SK-N-SH (cell line): ENCODE data around the gene PRXL2B. TPM values are rescaled to one million over a fixed set of nuclear protein-coding genes. Genes with fewer than 3 reads are reported as not detected.

ENCODE experiments used
- CTCF ChIA-PET: fragments of 300-600, 350-600 bp; formaldehyde crosslinking; extraction: SDS; loops from one replicate; lab custom pipeline; 2021; lab: Yijun Ruan, JAX
- POLR2A ChIA-PET: fragments of 350-600 bp; sonication (Branson Sonifier 250); formaldehyde crosslinking; extraction: SDS; loops from one replicate; lab custom pipeline; 2020; ENCODE audit warnings: antibody characterized with exemption, inconsistent platforms; lab: Yijun Ruan, JAX
- DNase-seq: peaks from one replicate; pipeline ENCODE4 v3.0.0; 2012
- H2AFZ ChIP-seq: fragments of 200-600 bp; sonication (generic); 2 replicates; pipeline ENCODE4 v1.8.1; 2016; ENCODE audit warnings: antibody characterized with exemption, mild to moderate bottlenecking, low read depth
- H3F3A ChIP-seq: fragments of 200-600 bp; sonication (generic); replicated peaks from 2 replicates; pipeline ENCODE3; 2016; ENCODE audit warnings: antibody characterized with exemption, mild to moderate bottlenecking; ENCODE audit not compliant: insufficient read depth
- H3K27ac ChIP-seq, 2 experiments: fragments of 200-500 bp in 1 of 2; fragments of 200-600 bp in 1 of 2; sonication (Bioruptor generic) in 1 of 2; sonication (generic), shearing (Covaris generic) in 1 of 2; 2 replicates each; pipeline versions ENCODE4 v1.5.1 to v1.6.1; 2014 to 2016; ENCODE audit warnings: low read depth in 2 of 2, inconsistent platforms in 1 of 2, low read length in 1 of 2, mild to moderate bottlenecking in 1 of 2, mixed read lengths in 1 of 2
- H3K27me3 ChIP-seq: fragments of 200-600 bp; sonication (generic), shearing (Covaris generic); 2 replicates; pipeline ENCODE4 v1.6.1; 2016; ENCODE audit warnings: mixed run types; ENCODE audit not compliant: insufficient read depth
- H3K36me3 ChIP-seq, 2 experiments: fragments of 200-500 bp in 1 of 2; fragments of 200-600 bp in 1 of 2; sonication (Bioruptor generic) in 1 of 2; sonication (generic) in 1 of 2; replicated peaks in 1 of 2; 2 replicates each; pipeline versions ENCODE3 to v1.5.1; 2014 to 2016; ENCODE audit warnings: low read length in 1 of 2, mild to moderate bottlenecking in 1 of 2; ENCODE audit not compliant: insufficient read depth in 2 of 2, control insufficient read depth in 1 of 2
- H3K4me1 ChIP-seq, 2 experiments: fragments of 200-500 bp in 1 of 2; fragments of 200-600 bp in 1 of 2; sonication (Bioruptor generic) in 1 of 2; sonication (generic), shearing (Covaris generic) in 1 of 2; 2 replicates each; pipeline versions ENCODE4 v1.5.1 to v1.6.1; 2014 to 2016; ENCODE audit warnings: low read depth in 1 of 2, low read length in 1 of 2, mixed run types in 1 of 2; ENCODE audit not compliant: insufficient read depth in 2 of 2, control insufficient read depth in 1 of 2
- H3K4me2 ChIP-seq: fragments of 200-600 bp; sonication (generic), shearing (Covaris generic); 2 replicates; pipeline ENCODE4 v1.6.1; 2017; ENCODE audit warnings: mixed run types
- H3K4me3 ChIP-seq, 2 experiments: fragments of 200-500 bp in 1 of 2; fragments of 200-600 bp in 1 of 2; sonication (Bioruptor generic) in 1 of 2; sonication (generic), shearing (Covaris generic) in 1 of 2; 2 replicates each; pipeline versions ENCODE4 v1.5.1 to v1.8.1; 2014 to 2016; ENCODE audit warnings: low read depth in 2 of 2, inconsistent platforms in 1 of 2, low read length in 1 of 2, mild to moderate bottlenecking in 1 of 2, mixed read lengths in 1 of 2, moderate library complexity in 1 of 2
- H3K79me2 ChIP-seq: fragments of 200-600 bp; sonication (generic); 2 replicates; pipeline ENCODE4 v1.8.1; 2017; ENCODE audit warnings: mild to moderate bottlenecking; ENCODE audit not compliant: insufficient read depth
- H3K9ac ChIP-seq: fragments of 200-600 bp; sonication (generic); 2 replicates; pipeline ENCODE4 v1.6.1; 2017; ENCODE audit warnings: mixed run types
- H3K9me2 ChIP-seq: fragments of 200-600 bp; sonication (generic); 2 replicates; pipeline ENCODE4 v1.6.1; 2017; ENCODE audit warnings: mixed run types
- H3K9me3 ChIP-seq: fragments of 200-600 bp; sonication (generic); 2 replicates; pipeline ENCODE4 v1.6.1; 2017; ENCODE audit warnings: mixed run types, mild to moderate bottlenecking, moderate library complexity
- H4K20me1 ChIP-seq: fragments of 200-600 bp; sonication (generic); 2 replicates; pipeline ENCODE4 v1.6.1; 2017; ENCODE audit warnings: mild to moderate bottlenecking, mixed run types; ENCODE audit not compliant: insufficient read depth
- NRF1 ChIP-seq: IDR thresholded peaks from 2 replicates; pipeline ENCODE4 v1.6.1; 2012; ENCODE audit warnings: low read depth, mild to moderate bottlenecking, low read length
- POLR2AphosphoS5 ChIP-seq: IDR thresholded peaks from 2 replicates; pipeline ENCODE4 v1.6.1; 2012; ENCODE audit warnings: low read depth, low read length
- WGBS: methylation state at CpG from one replicate; pipeline ENCODE4 v1.1.6; 2017; ENCODE audit warnings: low lambda C conversion rate; 5-methylcytosine and 5-hydroxymethylcytosine counted together
- polyA plus RNA-seq, 3 experiments: library from polyadenylated mRNA; depleted of rRNA; stranded (reverse); fragments of >200 nt; gene quantifications; 2 replicates each; pipeline ENCODE4 v1.2.3, GENCODE V29; 2012
- TF ChIP-seq, protein P1 (sequence below): IDR thresholded peaks from 2 replicates; pipeline ENCODE4 v1.4.0; 2012; ENCODE audit warnings: low read depth
- TF ChIP-seq, protein P2 (sequence below): IDR thresholded peaks from 2 replicates; pipeline ENCODE4 v1.4.0; 2012; ENCODE audit warnings: low read depth, borderline replicate concordance
- TF ChIP-seq, protein P3 (sequence below): fragments of 150-350 bp; IDR thresholded peaks from 2 replicates; pipeline ENCODE4 v1.6.1; 2017; ENCODE audit warnings: antibody characterized with exemption, low read length, low read depth, borderline replicate concordance
- TF ChIP-seq, protein P4 (sequence below): IDR thresholded peaks from 2 replicates; pipeline ENCODE4 v1.4.0; 2012; ENCODE audit warnings: low read depth, borderline replicate concordance

PRXL2B gene
- polyA plus RNA-seq, 1 of the 3 experiments (the other 2 are of a cell fraction): 33.7 TPM

DNA sequence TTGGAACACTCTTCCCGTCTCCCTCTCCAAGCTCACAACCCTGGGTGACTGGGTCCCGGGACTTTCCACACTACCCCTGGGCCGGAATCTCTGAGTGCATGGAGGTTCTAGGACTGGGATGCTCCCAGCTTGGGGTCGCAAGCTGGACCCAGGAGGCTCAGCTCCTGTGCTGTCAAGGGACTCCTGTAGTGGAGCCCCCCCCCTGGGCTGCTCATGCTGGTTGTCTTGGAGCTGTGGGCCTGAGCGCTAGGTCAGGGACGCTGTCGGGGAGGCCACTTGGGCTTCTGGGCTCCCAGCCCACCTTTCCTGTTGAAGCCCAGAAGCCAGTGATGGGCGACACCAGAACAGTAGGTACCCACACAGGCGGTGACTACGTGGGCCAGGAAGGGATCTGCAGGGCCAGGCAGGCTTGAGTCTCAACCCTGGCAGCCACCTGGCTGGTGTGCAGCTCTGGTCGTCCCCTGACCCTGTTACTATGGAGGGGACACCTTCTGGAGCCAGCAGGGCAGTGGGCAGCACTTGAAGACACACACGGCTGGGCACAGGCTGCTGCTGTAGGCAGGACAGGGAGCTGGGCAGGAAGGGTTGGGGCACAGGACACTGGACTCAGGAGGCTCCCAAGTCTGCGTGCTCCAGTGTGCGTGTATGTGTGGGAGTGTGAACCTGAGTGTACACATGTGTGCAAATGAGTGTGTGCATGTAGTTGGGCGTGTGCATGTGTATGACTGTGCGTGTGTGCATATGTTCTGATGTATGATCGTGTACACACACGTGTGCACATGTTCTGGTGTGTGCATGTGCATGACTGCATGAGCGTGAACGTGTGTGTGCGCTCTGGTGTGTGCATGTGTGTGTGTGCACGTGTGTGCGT lies 43.3 kb downstream of the PRXL2B start:
- ChIA-PET POLR2A (interaction anchor here (1.1 kb wide), 1 partner anchor 8 kb away, joined by 3 read pairs; no protein-coding TSS in a partner anchor), CTCF (interaction anchor here (0.6 kb wide), 1 partner anchor 10 kb away, joined by 3 read pairs; no protein-coding TSS in a partner anchor)
- Histone ChIP-seq H3K9ac (no peak overlapping the region), H3K4me2 (no peak overlapping the region), H2AFZ (no peak overlapping the region), H3K27me3 (peaks cover 13% of the 10 kb centered on the region; the same call in 1 of the 2 replicates), H3K27ac (no peak overlapping the region), H3K4me3 (no peak overlapping the region), H3K79me2 (no peaks in the 10 kb centered on the region), H4K20me1 (no peaks in the 10 kb centered on the region), H3K36me3 (no peaks in the 10 kb centered on the region), H3K9me2 (no peaks in the 10 kb centered on the region), H3K9me3 (no peaks in the 10 kb centered on the region), H3K4me1 (no peaks in the 10 kb centered on the region), H3F3A (peaks cover 5% of the 10 kb centered on the region)
- no peak for DNase-seq
- TF ChIP-seq, protein P1, sequence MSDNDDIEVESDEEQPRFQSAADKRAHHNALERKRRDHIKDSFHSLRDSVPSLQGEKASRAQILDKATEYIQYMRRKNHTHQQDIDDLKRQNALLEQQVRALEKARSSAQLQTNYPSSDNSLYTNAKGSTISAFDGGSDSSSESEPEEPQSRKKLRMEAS: no peak
- 73% methylated on average over 15 of the region's 23 CpGs for WGBS

DNA sequence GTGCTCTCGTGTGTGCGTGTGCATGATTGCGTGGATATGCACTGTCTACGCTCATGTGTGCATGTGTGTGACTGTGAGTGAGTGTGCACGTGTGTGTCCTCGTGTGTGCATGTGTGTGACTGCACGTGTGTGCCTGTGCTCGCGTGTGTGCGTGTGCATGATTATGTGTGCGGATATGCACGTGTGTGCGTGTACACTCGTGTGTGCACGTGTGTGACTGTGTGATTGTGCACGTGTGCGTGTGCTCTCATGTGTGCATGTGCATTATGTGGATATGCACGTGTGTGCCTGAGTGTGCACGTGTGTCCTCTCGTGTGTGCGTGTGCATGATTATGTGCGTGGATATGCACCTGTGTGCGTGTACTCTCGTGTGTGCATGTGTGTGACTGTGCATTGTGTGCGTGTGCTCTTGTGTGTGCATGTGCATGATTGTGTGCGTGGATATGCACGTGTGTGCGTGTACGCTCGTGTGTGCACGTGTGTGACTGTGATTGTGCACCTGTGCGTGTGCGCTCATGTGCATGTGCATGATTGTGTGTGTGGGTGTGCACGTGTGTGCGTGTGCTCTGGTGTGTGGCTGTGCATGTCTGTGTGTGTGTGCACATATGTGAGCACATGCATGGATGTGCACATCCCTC lies 44.0 kb downstream of the PRXL2B start:
- POLR2A ChIA-PET: no interaction called here
- H3K4me3 ChIP-seq: no peak overlapping the region

More for the DNA sequence above, 44.0 kb downstream of the PRXL2B start:
- no peaks in the 10 kb centered on the region for H3K9me2 ChIP-seq
- H4K20me1 ChIP-seq: no peaks in the 10 kb centered on the region
- H3K4me2 ChIP-seq: no peak overlapping the region
- no peak overlapping the region for H2AFZ ChIP-seq
- no peaks in the 10 kb centered on the region for H3K4me1 ChIP-seq
- H3K36me3 ChIP-seq: no peaks in the 10 kb centered on the region
- no peak for DNase-seq
- no peaks in the 10 kb centered on the region for H3K9me3 ChIP-seq
- CTCF ChIA-PET: no interaction called here
- peaks cover 13% of the 10 kb centered on the region; the same call in 1 of the 2 replicates for H3K27me3 ChIP-seq
- no peak overlapping the region for H3K9ac ChIP-seq
- TF ChIP-seq, protein P2, sequence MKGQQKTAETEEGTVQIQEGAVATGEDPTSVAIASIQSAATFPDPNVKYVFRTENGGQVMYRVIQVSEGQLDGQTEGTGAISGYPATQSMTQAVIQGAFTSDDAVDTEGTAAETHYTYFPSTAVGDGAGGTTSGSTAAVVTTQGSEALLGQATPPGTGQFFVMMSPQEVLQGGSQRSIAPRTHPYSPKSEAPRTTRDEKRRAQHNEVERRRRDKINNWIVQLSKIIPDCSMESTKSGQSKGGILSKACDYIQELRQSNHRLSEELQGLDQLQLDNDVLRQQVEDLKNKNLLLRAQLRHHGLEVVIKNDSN: no peak
- TF ChIP-seq, protein P3, sequence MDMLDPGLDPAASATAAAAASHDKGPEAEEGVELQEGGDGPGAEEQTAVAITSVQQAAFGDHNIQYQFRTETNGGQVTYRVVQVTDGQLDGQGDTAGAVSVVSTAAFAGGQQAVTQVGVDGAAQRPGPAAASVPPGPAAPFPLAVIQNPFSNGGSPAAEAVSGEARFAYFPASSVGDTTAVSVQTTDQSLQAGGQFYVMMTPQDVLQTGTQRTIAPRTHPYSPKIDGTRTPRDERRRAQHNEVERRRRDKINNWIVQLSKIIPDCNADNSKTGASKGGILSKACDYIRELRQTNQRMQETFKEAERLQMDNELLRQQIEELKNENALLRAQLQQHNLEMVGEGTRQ: no peak
- no peak for TF ChIP-seq POLR2AphosphoS5
- TF ChIP-seq NRF1: no peak
- TF ChIP-seq, protein P4, sequence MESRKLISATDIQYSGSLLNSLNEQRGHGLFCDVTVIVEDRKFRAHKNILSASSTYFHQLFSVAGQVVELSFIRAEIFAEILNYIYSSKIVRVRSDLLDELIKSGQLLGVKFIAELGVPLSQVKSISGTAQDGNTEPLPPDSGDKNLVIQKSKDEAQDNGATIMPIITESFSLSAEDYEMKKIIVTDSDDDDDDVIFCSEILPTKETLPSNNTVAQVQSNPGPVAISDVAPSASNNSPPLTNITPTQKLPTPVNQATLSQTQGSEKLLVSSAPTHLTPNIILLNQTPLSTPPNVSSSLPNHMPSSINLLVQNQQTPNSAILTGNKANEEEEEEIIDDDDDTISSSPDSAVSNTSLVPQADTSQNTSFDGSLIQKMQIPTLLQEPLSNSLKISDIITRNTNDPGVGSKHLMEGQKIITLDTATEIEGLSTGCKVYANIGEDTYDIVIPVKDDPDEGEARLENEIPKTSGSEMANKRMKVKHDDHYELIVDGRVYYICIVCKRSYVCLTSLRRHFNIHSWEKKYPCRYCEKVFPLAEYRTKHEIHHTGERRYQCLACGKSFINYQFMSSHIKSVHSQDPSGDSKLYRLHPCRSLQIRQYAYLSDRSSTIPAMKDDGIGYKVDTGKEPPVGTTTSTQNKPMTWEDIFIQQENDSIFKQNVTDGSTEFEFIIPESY: no peak
- no peak overlapping the region for H3K27ac ChIP-seq
- peaks cover 5% of the 10 kb centered on the region for H3F3A ChIP-seq
- H3K79me2 ChIP-seq: no peaks in the 10 kb centered on the region
- 73% methylated on average over 32 of the region's 35 CpGs for WGBS
